GM19328 (cell line): ENCODE data around the gene MAGOHB.

Experiments
- ATAC-seq: cut with Tn5 transposase; IDR thresholded peaks from one replicate; pipeline ENCODE4 v1.9.1; 2021; ENCODE audit warnings: mild to moderate bottlenecking, moderate library complexity; ENCODE audit not compliant: unreplicated experiment

Gene MAGOHB

GRCh38 chr12:10557766-10558165 is 55.6 kb downstream of the MAGOHB start:
- ATAC-seq: no peak

DNA sequence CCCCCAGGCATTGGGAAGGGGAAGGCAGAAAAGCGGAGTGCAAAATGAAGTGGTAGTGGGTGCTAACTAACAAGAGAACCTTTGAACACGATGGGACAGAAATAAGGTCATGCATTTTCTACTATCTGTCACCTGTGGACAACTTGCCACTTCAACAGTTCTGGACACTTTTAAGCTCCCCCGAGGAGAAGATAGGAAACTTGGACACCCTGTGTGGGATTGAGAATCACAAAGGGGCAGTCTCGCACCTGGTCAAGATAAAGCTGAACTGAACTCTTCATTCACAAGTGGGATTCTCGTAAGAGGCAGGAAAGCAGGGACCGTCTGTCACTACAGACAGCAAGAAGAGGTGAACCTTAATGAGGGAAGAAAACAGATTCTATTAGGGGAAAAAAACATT is 56.1 kb downstream of the MAGOHB start:
- ATAC-seq: no peak

DNA sequence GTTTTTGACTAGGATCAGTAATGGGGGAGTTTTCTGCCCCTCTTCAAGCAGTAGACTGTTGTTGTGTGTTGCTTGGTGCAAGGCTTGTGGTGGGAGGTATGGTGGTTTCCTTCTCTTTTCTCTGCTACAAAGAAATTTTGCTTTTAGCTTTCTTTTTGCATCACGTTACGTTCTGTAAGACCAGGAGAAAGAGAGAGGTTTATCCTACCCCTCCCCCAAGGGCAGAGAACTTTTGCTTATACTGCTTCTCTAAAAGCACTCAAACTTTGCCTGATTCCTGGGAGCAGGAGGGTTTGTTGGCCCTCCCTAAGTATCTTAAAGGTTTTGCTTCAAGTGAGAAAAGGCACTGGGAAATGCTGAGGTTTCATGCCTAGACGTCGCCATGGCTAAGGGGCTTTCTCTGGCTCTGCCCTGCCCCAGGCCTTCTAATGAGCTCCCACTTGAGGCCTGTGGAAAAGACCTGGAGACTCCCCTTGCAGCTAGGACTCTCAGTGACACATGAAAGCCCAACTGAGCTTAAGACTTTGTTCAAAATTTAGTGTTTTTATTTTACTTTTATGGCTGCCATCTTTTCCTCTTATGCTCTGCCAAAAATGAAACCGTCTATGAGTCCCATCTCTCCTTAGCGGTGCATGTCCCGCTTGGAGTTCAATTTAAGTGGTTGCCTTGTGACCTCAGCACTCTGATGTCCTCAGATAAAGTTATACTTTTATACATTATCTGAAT is 58.5 kb downstream of the MAGOHB start:
- no peak for ATAC-seq

DNA sequence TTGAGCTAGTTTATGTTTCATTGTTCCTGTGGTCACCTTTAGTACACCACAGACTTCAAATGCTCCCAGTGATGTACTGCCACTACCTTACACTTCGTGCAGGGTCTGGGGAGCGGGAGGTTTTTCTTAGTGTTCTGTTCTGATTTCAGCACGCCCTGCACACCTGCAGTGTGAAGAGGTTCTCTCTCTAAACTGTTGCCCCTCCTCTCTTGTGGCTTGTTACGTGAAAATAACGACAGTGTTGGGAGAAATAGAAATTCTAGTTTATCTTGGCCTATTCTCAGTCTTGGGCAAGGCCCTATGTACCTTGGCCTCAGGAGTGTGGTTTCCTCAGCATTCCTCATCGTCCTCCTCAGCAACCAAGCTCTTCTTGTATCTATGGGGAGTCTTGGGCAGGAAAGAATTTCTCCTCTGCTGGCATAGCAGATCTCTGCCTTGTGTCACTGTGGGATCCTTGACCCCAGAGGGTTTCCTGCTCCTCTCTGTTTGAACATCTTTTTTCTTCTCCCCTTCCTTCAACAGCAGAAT is 59.1 kb downstream of the MAGOHB start:
- no peak for ATAC-seq
